ENCODE results near the gene HOMER1.

GRCh38 chr5:79416499-79416898, 97.4 kb downstream of the HOMER1 start:
- TF ChIP-seq MXI1 (IDR thresholded peaks at IDR 0.05; ENCODE audit: borderline replicate concordance, low read depth, low read length), result no peak
- no peak for TF ChIP-seq CTCF (conservative IDR thresholded peaks at IDR 0.05; ENCODE audit: low read depth, low read length)
- no peak for TF ChIP-seq USF2 (IDR thresholded peaks at IDR 0.05; ENCODE audit: low read depth, low read length)
- TF ChIP-seq POLR2A (IDR thresholded peaks at IDR 0.05; ENCODE audit: low read depth, low read length), result no peak
- no peak for TF ChIP-seq BHLHE40 (IDR thresholded peaks at IDR 0.05; ENCODE audit: low read depth, low read length)
- TF ChIP-seq ELK1 (IDR thresholded peaks at IDR 0.05; ENCODE audit: borderline replicate concordance, low read depth, low read length), result no peak
- TF ChIP-seq MAZ (IDR thresholded peaks at IDR 0.05; ENCODE audit: borderline replicate concordance, low read depth, low read length), result no peak
- no peak for TF ChIP-seq NFE2L2 (IDR thresholded peaks at IDR 0.05; ENCODE audit: low read depth, low read length)
- TF ChIP-seq RCOR1 (IDR thresholded peaks at IDR 0.05; ENCODE audit: insufficient replicate concordance, low read length), result no peak
- TF ChIP-seq RAD21 (IDR thresholded peaks at IDR 0.05; ENCODE audit: low read length), result no peak
- no peak for TF ChIP-seq SMC3 (IDR thresholded peaks at IDR 0.05; ENCODE audit: low read depth, low read length)
